Measurements from ENCODE around the gene CBX4. TPM values are rescaled to one million over a fixed set of nuclear protein-coding genes. Genes with fewer than 3 reads are reported as not detected.
"Not testable (repeated sequence)": the region's sequence is repeated elsewhere in the genome, so short reads cannot be mapped to it uniquely, and the experiment has no call there.

CBX4 gene
- total and polyA plus RNA-seq, 2 experiments from 2014 or later = 1.2 to 18.9 TPM

DNA sequence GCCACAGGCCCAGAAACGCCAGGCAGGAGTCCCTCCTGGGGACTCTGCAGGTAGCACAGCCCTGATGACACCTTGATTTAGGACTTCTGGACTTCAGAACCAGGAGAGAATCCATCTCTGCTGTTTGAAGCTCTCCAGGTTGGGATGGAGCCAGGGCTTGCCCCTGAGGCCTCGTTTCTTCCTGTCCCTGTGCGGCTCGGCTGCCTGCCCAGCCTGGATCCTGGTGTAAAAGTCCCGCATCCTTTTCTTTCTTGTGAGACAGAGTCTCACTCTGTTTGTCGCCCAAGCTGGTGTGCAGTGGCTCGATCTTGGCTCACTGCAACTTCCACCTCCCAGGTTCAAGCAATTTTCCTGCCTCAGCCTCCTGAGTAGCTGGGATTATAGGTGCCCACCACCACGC, 17.9 kb upstream of the CBX4 start:
- no peaks in the 10 kb centered on the region for H4K20me1 ChIP-seq (ENCODE audit: insufficient read depth)
- in situ Hi-C loops (cut with MboI) = no loop called here
- no peaks in the 10 kb centered on the region for H3F3A ChIP-seq (ENCODE audit: insufficient read depth)
- no peaks in the 10 kb centered on the region for H3K36me3 ChIP-seq (ENCODE audit: low read depth)
- no peak overlapping the region for H3K4me3 ChIP-seq
- TF ChIP-seq EZH2phosphoT487 (IDR thresholded peaks at IDR 0.05; ENCODE audit: insufficient read depth, low read depth) (no peak), EZH2 (IDR thresholded peaks at IDR 0.05; ENCODE audit: insufficient read depth, poor library complexity, severe bottlenecking) (no peak)
- 72 to 75% methylated on average over 7 to 8 of the region's 8 CpGs for WGBS, 2 experiments (ENCODE audit: low coverage in 1 of 2, low lambda C conversion rate in 2 of 2, missing lambda C conversion rate in 2 of 2)
- H3K4me2 ChIP-seq (ENCODE audit: unreplicated experiment) = no peak overlapping the region
- no peaks in the 10 kb centered on the region for H3K79me2 ChIP-seq (ENCODE audit: insufficient read depth)
- no peak overlapping the region for H2AFZ ChIP-seq
- no peaks in the 10 kb centered on the region for H3K9me3 ChIP-seq (ENCODE audit: low read depth)
- H3K9ac ChIP-seq = no peak overlapping the region
- no peaks in the 10 kb centered on the region for H3K4me1 ChIP-seq (ENCODE audit: insufficient read depth)
- H3K27me3 ChIP-seq (replicated peaks; ENCODE audit: insufficient read depth) = peaks cover 34% of the 10 kb centered on the region; the same call in 1 of the 2 replicates
- no peaks in the 10 kb centered on the region for H3K9me2 ChIP-seq (ENCODE audit: insufficient read depth)
- H3K27ac ChIP-seq = no peak overlapping the region
- no peak for DNase-seq

DNA sequence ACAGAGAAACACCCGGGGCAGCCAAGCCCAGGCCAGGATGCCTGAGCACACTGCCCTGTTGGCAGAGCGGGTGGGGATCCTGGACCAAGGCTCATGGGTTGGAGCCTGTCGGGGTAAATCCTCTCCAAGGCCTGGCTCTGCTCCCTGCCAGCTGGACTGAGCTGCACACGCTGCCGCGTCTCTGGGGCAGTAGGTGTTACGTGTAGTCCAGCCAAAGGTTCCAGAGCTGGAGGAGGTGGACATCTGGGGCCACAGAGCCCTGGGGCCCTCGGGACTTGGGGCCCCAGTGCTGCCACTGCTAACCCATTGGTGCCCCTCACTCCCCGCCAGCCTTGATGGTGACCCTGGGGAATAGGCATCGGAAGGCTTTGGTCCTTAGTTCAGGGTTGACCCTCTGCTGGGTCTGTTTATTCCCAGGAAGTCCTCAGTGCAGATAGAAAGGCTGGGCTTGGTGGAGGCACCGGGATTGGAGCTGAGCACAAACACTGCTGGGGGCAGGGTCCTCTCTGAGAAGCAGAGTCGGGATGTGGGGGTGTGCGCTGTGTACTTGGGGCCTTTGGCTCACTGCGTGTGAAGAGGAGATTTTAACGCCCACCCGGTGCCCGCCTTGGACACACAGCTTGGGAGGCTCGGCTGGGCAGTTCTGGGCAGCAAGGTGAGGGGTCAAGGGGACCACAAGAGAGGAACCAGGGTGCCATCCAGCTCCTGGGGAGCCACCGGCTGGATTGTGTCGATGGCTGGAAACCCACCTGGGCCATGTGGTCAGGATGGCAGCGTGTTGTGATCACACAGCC, 16.3 kb upstream of the CBX4 start:
- H3F3A ChIP-seq (ENCODE audit: insufficient read depth) = no peaks in the 10 kb centered on the region
- no peak overlapping the region for H2AFZ ChIP-seq
- no peaks in the 10 kb centered on the region for H3K9me3 ChIP-seq (ENCODE audit: low read depth)
- no peak overlapping the region for H3K27ac ChIP-seq
- H3K36me3 ChIP-seq (ENCODE audit: low read depth) = no peaks in the 10 kb centered on the region
- no peak for TF ChIP-seq EZH2 (IDR thresholded peaks at IDR 0.05; ENCODE audit: insufficient read depth, poor library complexity, severe bottlenecking)
- no peak for TF ChIP-seq EZH2phosphoT487 (IDR thresholded peaks at IDR 0.05; ENCODE audit: insufficient read depth, low read depth)
- no peak overlapping the region for H3K4me2 ChIP-seq (ENCODE audit: unreplicated experiment)
- H3K79me2 ChIP-seq (ENCODE audit: insufficient read depth) = no peaks in the 10 kb centered on the region
- in situ Hi-C loops (cut with MboI) = no loop called here
- H3K9ac ChIP-seq = no peak overlapping the region
- no peaks in the 10 kb centered on the region for H3K4me1 ChIP-seq (ENCODE audit: insufficient read depth)
- 57% methylated on average over 21 of the region's 21 CpGs for WGBS, 2 experiments (ENCODE audit: low coverage in 1 of 2, low lambda C conversion rate in 2 of 2, missing lambda C conversion rate in 2 of 2)
- no peak overlapping the region for H3K4me3 ChIP-seq
- H4K20me1 ChIP-seq (ENCODE audit: insufficient read depth) = no peaks in the 10 kb centered on the region
- DNase-seq = no peak
- H3K27me3 ChIP-seq (replicated peaks; ENCODE audit: insufficient read depth) = peaks cover 21% of the 10 kb centered on the region; the same call in 1 of the 2 replicates
- H3K9me2 ChIP-seq (ENCODE audit: insufficient read depth) = no peaks in the 10 kb centered on the region

DNA sequence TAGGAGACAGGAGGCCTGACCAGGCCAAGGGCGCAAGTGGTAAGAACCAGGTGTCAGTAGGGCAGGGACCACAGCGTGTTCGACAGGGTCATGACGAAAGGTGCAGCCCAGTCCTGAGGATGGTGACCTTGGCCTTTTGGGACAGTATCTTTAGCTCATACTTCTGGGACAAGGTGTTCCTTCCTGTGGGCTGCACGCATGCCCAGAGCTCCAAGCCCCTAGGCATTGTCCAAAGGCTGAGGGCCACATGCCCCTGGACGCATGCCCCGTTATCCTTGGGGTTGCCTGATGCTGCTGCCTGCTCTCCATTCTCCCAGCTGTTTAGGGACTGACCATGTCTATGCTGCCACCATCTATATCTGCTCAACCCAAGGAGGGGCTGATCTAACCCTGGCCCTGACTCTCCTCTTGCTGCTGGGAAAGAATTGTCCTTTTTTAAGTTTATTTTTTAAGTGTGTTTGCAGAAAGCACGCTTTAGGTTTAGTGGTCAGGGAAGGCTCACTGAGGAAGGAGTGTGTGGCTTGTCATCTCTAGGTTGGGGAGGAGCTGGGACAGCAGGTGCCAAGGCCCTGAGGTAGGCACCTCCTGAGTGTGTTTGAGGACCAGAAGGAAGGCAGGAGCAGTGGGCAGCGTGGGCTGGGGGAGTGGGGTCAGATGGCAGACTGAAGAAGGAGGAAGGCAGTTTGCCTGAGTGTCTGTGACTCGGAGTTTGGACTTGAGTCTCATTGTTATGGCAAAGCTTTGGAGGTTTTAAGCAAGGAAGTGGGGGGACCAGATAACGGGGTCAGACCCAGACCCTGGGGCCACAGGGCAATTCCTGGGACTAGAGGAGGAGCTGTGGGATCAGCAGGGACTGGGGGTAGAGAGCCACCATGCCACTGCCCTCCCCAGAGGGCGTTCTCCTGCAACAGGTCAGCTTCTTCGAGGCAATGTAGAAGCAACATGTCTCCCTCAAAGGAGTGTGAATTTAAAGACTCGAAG, 15.1 kb upstream of the CBX4 start:
- no peaks in the 10 kb centered on the region for H3K36me3 ChIP-seq (ENCODE audit: low read depth)
- no peaks in the 10 kb centered on the region for H3K4me1 ChIP-seq (ENCODE audit: insufficient read depth)
- H3K4me3 ChIP-seq = no peak overlapping the region
- no peak for TF ChIP-seq EZH2 (IDR thresholded peaks at IDR 0.05; ENCODE audit: insufficient read depth, poor library complexity, severe bottlenecking)
- TF ChIP-seq EZH2phosphoT487 (IDR thresholded peaks at IDR 0.05; ENCODE audit: insufficient read depth, low read depth) = no peak
- no peak overlapping the region for H3K9ac ChIP-seq
- no peak overlapping the region for H3K27ac ChIP-seq
- no peaks in the 10 kb centered on the region for H3K79me2 ChIP-seq (ENCODE audit: insufficient read depth)
- H3F3A ChIP-seq (ENCODE audit: insufficient read depth) = no peaks in the 10 kb centered on the region
- H3K4me2 ChIP-seq (ENCODE audit: unreplicated experiment) = no peak overlapping the region
- H4K20me1 ChIP-seq (ENCODE audit: insufficient read depth) = no peaks in the 10 kb centered on the region
- in situ Hi-C loops (cut with MboI) = no loop called here
- H2AFZ ChIP-seq = no peak overlapping the region
- H3K27me3 ChIP-seq (replicated peaks; ENCODE audit: insufficient read depth) = peaks cover 18% of the 10 kb centered on the region; the same call in 1 of the 2 replicates
- 85 to 89% methylated on average over 14 of the region's 14 CpGs for WGBS, 2 experiments (ENCODE audit: low coverage in 1 of 2, low lambda C conversion rate in 2 of 2, missing lambda C conversion rate in 2 of 2)
- no peak for DNase-seq
- H3K9me3 ChIP-seq (ENCODE audit: low read depth) = no peaks in the 10 kb centered on the region
- H3K9me2 ChIP-seq (ENCODE audit: insufficient read depth) = no peaks in the 10 kb centered on the region

DNA sequence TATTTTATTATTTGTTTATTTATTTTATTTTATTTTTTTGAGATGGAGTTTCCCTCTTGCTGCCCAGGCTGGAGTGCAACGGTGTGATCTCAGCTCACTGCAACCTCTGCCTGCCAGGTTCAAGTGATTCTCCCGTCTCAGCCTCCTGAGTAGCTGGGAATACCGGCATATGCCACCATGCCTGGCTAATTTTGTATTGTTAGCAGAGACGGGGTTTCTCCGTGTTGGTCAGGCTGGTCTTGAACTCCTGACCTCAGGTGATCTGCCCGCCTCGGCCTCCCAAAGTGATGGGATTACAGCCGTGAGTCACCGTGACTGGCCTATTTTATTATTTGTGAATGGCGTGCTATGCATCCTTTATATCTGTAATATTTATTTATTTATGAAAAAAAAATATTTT, 13.9 kb upstream of the CBX4 start:
- Histone ChIP-seq H2AFZ (peak overlapping the region; percentile 84), H3K27me3 (replicated peaks; ENCODE audit: insufficient read depth) (peaks cover 14% of the 10 kb centered on the region; the same call in 1 of the 2 replicates), H3K4me2 (ENCODE audit: unreplicated experiment) (peak overlapping the region; percentile 59)
- H3F3A ChIP-seq (ENCODE audit: insufficient read depth); H3K9me2 ChIP-seq (ENCODE audit: insufficient read depth); H3K4me3 ChIP-seq; in situ Hi-C loops (cut with MboI); H3K9ac ChIP-seq; H3K79me2 ChIP-seq (ENCODE audit: insufficient read depth); H3K4me1 ChIP-seq (ENCODE audit: insufficient read depth); H3K9me3 ChIP-seq (ENCODE audit: low read depth); H4K20me1 ChIP-seq (ENCODE audit: insufficient read depth); H3K27ac ChIP-seq; H3K36me3 ChIP-seq (ENCODE audit: low read depth); DNase-seq: not testable (repeated sequence)
- 85 to 86% methylated on average over 10 of the region's 10 CpGs for WGBS, 2 experiments (ENCODE audit: low coverage in 1 of 2, low lambda C conversion rate in 2 of 2, missing lambda C conversion rate in 2 of 2)

Data from GM23248 (cell line).